GM18507 (cell line): ENCODE data around the gene SELENOO.

Source experiments
- DNase-seq: peaks from one replicate; pipeline ENCODE4 v3.0.0; 2011; ENCODE audit warnings: low read depth; ENCODE audit not compliant: insufficient read length; ENCODE audit errors: extremely low spot score
- FAIRE-seq: peaks from 2 replicates; lab custom pipeline; 2011; peaks lifted over from hg19 to GRCh38; lab: Jason Lieb, UNC

SELENOO gene

DNA sequence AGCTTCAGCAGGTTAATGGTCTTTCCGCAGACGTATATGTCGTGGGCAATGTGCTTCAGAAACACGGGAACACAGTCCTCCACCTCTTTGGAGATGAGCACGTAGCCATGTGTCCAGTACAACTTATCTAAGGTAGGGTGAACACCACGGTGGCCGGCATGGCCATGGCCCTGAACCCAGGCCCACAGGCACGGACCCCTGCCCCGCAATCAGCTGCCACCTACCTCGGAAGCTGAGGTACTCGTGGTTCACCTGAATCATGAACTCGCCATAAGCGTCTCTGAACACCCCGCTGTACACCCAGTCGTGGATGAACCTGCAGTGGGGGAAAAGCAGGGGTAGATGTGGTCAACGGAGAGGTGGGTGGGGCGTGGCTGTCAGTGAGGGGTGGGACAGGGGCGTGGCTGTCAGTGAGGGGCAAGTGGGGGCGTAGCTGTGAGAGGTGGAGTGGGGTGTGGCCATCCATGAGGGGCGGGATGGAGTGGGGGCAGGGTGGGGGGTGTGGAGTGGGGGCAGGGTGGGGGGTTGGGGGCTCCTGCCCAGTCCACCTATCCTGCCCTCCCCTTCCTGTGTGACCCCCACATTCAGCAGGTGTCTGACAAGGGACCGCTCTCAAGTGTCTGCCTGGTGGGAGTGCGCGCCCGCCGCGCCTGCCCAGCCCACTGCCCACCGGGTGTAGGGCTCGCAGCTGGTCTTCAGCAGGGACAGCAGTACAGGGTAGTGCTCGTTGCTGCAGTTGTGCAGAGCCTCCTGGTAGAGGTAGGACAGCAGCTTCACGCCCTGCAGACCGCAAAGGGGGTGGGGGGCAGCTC lies 25.5 kb downstream of the SELENOO start:
- FAIRE-seq (no peak), DNase-seq (no peak)

DNA sequence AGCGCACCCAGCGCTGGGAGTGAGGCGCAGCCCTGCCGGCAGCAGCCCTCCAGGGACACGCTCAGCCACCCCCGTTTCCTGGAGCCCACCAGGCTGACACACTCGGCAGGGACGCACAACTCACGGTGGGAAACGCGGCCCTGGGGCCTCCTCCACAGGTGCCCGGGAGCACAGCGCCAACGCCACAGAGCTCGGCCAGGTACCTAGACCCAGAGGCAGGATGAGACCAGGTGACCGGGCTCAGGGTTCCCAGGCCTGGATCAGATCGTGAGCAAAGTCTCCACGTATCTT lies 26.0 kb downstream of the SELENOO start:
- DNase-seq (no peak), FAIRE-seq (no peak)

DNA sequence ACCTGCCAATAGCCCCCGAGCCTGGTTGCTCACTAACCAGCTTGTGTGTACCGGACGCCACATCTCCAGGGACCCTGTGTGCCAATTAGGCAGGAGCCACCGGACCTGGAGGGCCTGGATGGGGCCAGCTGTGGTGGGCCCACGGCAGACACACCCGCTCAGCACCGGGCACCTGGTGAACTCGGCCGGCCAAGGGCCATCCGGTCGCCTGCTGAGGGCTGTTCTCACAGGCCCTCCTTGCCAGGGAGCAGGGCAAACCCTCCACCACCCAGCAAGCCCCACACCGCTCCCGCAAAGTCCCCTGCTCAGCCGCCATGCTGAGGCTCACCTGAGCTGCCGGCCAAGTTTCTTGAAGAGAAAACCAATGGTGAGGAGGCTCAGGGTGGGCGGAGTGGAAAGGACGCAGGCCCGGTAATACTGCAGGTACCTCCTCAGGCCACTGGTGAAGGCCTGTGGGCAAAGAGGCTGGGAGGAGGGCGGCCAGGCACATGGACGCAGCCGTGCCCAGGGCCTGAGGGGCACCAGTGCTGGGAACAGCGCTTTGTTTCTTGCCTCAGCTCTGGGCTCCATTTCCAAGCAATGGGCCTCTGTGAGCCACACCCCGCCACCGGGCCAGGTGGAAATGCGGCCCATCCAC lies 26.9 kb downstream of the SELENOO start:
- FAIRE-seq (no peak), DNase-seq (no peak)

- DNase-seq = no peak
- no peak for FAIRE-seq
Observed at GRCh38 chr22:50228366-50228765, 27.6 kb downstream of the SELENOO start.

GRCh38 chr22:50229370-50229769 lies 28.6 kb downstream of the SELENOO start:
- no peak for FAIRE-seq
- DNase-seq = no peak

DNA sequence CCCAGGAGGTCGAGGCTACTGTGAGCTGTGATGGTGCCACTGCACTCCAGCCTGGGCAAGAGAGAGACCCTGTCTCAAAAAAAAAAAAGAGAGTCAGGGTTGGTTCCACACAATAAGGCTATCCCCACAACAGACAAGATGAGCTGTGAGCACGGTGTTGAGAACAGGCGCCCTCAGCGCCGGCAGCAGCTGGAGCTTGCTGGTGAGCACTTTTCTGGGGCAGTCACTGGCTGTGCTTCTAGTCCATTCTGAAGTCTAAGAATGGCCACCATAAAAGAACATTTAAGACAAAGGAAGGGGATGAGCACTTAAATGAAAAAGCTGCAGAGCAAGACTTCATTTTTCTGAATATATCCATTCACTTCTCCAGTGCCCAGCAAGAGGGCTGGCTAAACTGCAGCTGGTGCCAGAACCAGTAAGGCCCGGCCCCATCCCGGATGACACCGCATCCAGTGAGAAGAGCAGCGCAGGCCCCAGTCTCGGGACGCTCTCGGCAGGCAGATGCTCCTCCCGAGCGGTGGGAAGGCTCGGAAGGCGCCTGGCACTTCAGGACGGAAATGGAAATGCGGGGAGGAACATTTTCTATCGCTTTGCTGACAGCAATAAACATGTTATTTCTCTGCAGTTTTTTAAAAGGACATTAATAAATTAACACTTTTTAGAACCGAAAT lies 31.8 kb downstream of the SELENOO start:
- DNase-seq (no peak), FAIRE-seq (no peak)

DNA sequence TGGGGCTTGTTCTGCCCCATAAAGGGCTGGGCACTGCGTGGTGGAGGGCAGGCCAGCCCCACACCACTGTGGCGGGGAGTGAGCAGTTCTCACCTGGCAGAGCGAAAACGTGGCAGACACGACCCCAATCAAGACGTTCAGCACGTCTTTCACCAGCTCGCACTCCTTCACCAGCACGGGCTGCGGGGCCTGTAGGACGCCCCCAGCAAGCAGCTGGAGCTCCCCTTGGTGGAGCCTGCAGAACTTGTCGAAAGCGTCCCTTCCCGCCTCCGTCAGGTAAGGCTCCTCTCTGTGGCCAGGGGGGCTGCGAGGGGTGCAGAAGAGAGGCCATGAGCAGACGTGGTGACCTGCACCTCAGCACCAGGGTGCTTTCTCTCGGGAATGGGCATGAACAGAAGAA lies 32.4 kb downstream of the SELENOO start:
- no peak for DNase-seq
- no peak for FAIRE-seq

GRCh38 chr22:50236731-50237409 lies 36.1 kb downstream of the SELENOO start:
- FAIRE-seq = peak; percentile 76
- no peak for DNase-seq

- no peak for FAIRE-seq
- DNase-seq = no peak
Observed at GRCh38 chr22:50238755-50239154, 37.9 kb downstream of the SELENOO start.

GRCh38 chr22:50242406-50242949 lies 41.7 kb downstream of the SELENOO start:
- DNase-seq (no peak), FAIRE-seq (no peak)

DNA sequence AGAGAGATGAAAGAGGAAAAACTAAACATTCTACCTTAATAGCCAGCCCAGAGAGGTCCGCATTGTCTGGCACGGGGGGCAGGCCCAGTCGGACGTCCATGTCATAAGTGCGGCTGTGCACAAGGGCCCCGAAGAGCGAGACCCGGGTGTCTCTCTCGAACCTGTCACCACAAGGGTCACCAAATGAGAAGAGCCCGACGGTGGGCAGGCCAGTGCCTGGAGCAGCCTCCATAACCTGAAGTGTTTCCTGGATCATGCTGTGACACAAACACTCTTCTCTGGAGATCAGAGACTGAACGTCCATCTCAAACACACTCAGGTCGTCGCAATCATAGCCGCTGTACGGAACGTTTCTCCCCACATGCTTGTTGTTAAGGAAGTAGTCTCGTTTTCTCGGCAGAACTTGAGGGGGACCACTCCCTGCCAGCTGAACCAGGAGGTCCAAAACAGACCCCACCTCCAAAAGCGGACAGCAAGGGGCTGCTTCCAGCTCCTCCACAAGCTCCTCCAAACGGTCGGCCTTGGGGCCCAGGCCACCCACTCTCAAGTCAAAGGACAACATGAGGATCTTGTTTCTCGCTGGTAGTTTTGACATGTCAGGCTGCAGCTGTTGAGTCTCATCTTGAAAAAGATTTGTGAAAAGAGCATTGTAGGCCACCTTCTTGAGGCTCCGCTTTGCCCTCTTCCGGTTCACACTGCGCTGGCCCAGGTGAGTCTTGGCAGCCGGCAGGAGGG lies 43.0 kb downstream of the SELENOO start:
- FAIRE-seq (no peak), DNase-seq (no peak)

- FAIRE-seq = peak; percentile 96
- peak; percentile 87 for DNase-seq
Observed at GRCh38 chr22:50244420-50245213, 43.8 kb downstream of the SELENOO start, which contains the start of gene TUBGCP6. Gene TUBGCP6 (minus strand): TSS chr22:50245023. CDS start chr22:50244459, 564 bp downstream.

DNA sequence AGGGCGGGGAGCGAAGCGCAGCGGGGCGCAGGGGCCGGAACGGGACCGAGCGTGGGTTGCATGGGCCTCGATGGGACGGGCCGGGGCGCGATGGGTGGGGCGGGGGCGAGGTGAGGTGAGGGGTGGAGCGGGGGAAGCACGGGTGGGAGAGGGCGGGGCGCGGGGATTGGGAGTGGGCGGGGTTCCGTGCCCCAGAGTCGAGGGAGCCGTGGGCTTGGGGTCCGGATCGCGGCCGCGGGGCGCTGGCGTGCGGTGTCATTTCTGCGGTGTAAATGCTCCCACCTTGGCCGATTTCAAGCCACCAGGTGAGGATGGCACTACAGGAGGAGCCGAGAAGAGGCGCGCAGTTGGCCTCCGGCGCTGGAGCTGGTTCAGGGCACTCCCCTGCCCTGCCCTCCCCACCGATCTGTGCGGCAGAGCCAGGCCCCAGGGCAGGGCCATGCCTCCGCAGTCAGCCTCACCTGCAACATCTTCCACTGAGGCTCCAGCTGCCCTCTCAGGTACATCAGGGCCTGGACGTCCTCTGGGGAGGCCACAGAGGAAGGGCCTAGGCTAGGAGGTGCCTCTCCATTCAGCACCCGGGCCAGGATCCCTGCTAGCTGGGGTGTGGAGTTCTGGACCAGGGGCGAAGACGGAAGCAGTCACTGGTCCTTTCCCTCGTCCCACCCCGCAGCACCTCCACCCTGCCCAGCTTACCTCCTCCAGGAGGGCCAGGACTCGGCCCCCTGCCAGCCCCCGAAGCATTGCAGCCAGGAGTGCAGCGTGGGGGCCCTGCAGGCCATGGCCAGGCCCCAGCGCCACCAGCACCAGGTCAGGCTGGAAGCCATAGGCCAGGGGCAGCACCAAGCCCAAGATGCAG lies 44.6 kb downstream of the SELENOO start:
- DNase-seq (no peak), FAIRE-seq (no peak)

DNA sequence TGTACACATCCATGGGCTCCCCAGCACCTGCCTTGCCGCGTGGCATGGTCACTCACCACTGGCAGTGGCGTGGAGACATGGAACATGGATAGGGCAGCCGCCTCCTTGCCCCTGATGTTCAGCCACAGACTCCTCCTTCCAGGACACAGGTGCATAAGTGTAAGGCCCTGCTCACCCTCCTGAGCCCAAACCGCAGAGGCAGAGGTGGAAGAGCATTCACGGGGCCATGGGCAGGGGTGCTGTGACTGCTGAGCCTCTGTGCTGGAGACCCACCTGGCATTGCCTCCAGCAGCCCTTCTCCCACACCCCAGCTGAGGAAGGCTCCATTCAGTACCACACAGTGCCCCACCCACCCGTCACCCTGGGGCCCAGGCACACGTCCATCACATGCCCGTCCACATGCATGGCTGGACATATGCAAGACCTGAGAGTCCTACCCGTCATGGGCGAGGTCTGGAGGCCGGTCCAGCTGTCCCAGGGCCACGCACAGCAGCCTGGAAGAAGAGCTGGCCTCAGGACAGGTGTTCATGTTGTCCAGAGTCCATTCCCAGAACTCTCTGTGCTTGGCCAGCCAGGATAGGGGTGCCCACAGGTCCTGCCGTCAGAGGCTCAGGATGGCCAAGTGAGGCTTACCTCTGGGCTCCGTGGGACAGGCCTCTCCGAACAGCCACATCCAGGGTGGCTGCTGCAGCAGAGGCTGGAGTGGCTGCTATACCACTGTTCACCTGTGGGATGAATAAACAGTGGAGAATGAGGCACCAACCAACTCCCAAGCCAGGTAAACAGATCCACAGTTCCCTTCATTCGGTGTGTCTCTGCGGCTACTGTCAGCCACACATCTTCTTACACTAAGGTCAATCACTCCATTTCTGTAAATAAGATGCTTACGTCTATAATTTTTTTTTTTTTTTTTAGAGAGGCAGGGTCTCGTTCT lies 45.7 kb downstream of the SELENOO start:
- FAIRE-seq = no peak
- DNase-seq = no peak

DNA sequence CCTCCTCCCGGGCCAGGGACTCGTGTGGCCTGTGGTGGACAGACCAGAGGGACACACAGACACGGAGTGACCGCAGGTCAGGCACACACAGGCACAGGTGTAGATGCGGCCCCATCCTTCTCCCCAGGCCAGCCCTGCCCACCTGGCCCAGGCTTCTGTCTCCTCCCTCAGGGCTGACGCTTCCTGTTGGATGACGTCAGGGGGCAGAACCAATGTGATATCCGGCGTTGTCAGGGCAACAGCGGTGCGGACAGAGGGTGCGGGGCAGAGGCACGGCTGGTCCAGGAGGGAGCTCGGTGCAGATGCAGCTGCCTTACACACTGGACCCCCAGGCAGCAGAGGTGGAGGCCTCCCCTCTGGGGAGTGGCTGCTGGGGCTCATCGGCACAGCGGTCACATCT lies 46.9 kb downstream of the SELENOO start:
- DNase-seq (no peak), FAIRE-seq (peak; percentile 85)

GRCh38 chr22:50248196-50249081 lies 47.6 kb downstream of the SELENOO start:
- FAIRE-seq (no peak), DNase-seq (no peak)
